ENCODE results near the gene ADSS2. TPM values are rescaled to one million over a fixed set of nuclear protein-coding genes. Genes with fewer than 3 reads are reported as not detected.

ADSS2 gene
- total RNA-seq, 2 experiments from 2014 or later: 53.7 to 54.2 TPM

DNA sequence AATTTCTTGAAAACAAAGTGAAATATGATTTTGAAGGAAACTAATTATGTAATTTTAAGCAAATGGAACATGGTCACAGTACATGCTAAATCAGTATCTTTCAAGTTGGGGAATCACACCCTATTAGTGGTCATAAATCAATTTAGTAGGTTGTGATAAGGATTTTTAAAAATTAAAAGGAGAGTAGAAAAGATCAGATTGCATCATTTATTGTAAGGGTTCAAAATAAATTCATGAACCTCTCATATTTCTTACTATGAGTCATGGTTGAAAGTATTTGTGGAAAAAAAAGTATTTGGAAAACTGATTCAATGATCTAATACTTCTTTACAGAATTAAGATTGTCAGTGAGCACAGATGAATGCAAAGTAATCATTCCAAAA, 14.6 kb downstream of the ADSS2 start:
- peaks cover 28% of the 10 kb centered on the region for H3K36me3 Mint-ChIP-seq (ENCODE audit: low read depth)
- POLR2A ChIA-PET: no interaction called here

GRCh38 chr1:244436336-244437085, 15.2 kb downstream of the ADSS2 start:
- Mint-ChIP-seq H3K27ac (no peak overlapping the region), H3K36me3 (ENCODE audit: low read depth) (peaks cover 33% of the 10 kb centered on the region), H3K4me1 (peaks cover 22% of the 10 kb centered on the region), H3K9me3 (no peaks in the 10 kb centered on the region), H3K4me3 (no peak overlapping the region), H3K27me3 (no peaks in the 10 kb centered on the region)
- CTCF ChIA-PET: no interaction called here
- POLR2A ChIA-PET: interaction anchor here (1.1 kb wide), 1 partner anchor 10 kb away, joined by 4 read pairs; no protein-coding TSS in a partner anchor
- no peak for DNase-seq

More for the DNA sequence above, 14.6 kb downstream of the ADSS2 start:
- CTCF ChIA-PET: no interaction called here
- Mint-ChIP-seq H3K9me3 (no peaks in the 10 kb centered on the region), H3K4me3 (no peak overlapping the region), H3K4me1 (peaks cover 22% of the 10 kb centered on the region), H3K27me3 (no peaks in the 10 kb centered on the region), H3K27ac (no peak overlapping the region)
- DNase-seq: no peak

DNA sequence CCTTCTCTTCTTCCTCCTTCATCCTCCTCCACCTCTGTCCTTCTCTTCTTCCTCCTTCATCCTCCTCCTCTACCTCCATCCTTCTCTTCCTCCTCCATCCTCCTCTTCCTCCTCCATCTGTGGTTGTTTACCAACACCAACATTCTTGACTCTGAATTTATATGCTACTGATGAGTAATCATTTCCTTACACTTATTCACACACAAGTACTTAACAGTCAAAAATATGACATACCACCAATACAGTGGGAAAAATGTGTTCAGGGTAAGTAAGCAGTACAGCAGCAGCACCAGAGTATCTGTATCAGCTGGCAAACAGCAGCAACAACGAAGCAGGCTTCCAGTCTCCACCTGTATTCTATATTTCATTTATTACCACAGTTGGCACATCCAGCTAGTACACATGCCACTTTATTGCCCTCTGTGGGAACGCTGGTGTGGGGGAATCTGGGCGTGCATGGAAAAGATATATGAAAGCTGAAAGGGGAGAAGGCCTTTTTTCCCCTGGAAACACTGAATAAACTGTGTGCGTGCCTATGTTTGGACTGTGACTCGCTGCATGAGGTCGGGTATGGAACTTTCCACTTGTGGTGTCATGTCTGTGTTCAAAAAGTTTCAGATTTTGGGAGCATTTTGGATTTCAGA, 16.0 kb downstream of the ADSS2 start:
- POLR2A ChIA-PET: interaction anchor here (1.1 kb wide), 1 partner anchor 11 kb away, joined by 4 read pairs; no protein-coding TSS in a partner anchor
- H3K27ac Mint-ChIP-seq: peak overlapping the region; percentile 60
- no peak for DNase-seq
- CTCF ChIA-PET: interaction anchor here (0.7 kb wide), 1 partner anchor 158 kb away, joined by 3 read pairs; no protein-coding TSS in a partner anchor
- H3K4me1 Mint-ChIP-seq: peaks cover 22% of the 10 kb centered on the region
- no peaks in the 10 kb centered on the region for H3K9me3 Mint-ChIP-seq
- no peak overlapping the region for H3K4me3 Mint-ChIP-seq
- no peaks in the 10 kb centered on the region for H3K27me3 Mint-ChIP-seq
- peaks cover 35% of the 10 kb centered on the region for H3K36me3 Mint-ChIP-seq (ENCODE audit: low read depth)

DNA sequence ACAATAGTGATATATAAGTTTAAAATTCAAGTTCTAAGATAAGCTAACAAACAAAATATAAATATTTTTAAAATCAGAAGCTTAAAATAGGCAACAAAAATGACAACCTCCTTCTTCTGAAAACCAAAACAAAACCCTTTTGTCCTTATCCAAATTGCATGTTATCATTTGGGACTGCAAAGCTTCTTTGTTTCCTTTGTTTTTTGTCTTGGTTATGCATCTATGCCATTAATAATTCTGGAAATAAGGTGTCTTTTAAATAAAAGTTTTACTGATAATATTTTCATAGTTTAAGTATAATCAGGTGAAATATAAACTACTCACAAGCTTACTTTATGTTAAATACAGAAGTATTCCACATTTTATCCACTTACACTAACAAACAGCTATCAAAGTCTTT, 20.5 kb downstream of the ADSS2 start:
- no peak for DNase-seq
- Mint-ChIP-seq H3K27me3 (no peaks in the 10 kb centered on the region), H3K4me3 (no peak overlapping the region), H3K9me3 (no peaks in the 10 kb centered on the region), H3K36me3 (ENCODE audit: low read depth) (peaks cover 33% of the 10 kb centered on the region), H3K27ac (no peak overlapping the region), H3K4me1 (peaks cover 11% of the 10 kb centered on the region)
- CTCF ChIA-PET: interaction anchor here (1.1 to 1.2 kb wide), 2 partner anchors 19 to 20 kb away, joined by 3 read pairs; partner anchors contain the start of gene ADSS2
- POLR2A ChIA-PET: interaction anchor here (1.3 kb wide), 1 partner anchor 20 kb away, joined by 3 read pairs; no protein-coding TSS in a partner anchor

GRCh38 chr1:244429818-244430217, 21.9 kb downstream of the ADSS2 start:
- Mint-ChIP-seq H3K4me3 (no peak overlapping the region), H3K27me3 (no peaks in the 10 kb centered on the region), H3K9me3 (no peaks in the 10 kb centered on the region), H3K4me1 (peaks cover 3% of the 10 kb centered on the region), H3K36me3 (ENCODE audit: low read depth) (peaks cover 32% of the 10 kb centered on the region), H3K27ac (no peak overlapping the region)
- CTCF ChIA-PET: no interaction called here
- POLR2A ChIA-PET: no interaction called here
- no peak for DNase-seq

- ChIA-PET CTCF (no interaction called here), POLR2A (no interaction called here)
- H3K36me3 Mint-ChIP-seq (ENCODE audit: low read depth): peaks cover 42% of the 10 kb centered on the region
- H3K27ac Mint-ChIP-seq: no peak overlapping the region
- H3K4me1 Mint-ChIP-seq: peaks cover 3% of the 10 kb centered on the region
- no peaks in the 10 kb centered on the region for H3K27me3 Mint-ChIP-seq
- H3K9me3 Mint-ChIP-seq: no peaks in the 10 kb centered on the region
- no peak for DNase-seq
- no peak overlapping the region for H3K4me3 Mint-ChIP-seq
Measured at GRCh38 chr1:244427647-244428046, 24.1 kb downstream of the ADSS2 start.

- H3K4me1 Mint-ChIP-seq: peaks cover 3% of the 10 kb centered on the region
- CTCF ChIA-PET: no interaction called here
- peaks cover 36% of the 10 kb centered on the region for H3K36me3 Mint-ChIP-seq (ENCODE audit: low read depth)
- POLR2A ChIA-PET: interaction anchor here (2.6 kb wide), 1 partner anchor 9 kb away, joined by 8 read pairs; no protein-coding TSS in a partner anchor
- H3K27ac Mint-ChIP-seq: no peak overlapping the region
- DNase-seq: no peak
- no peak overlapping the region for H3K4me3 Mint-ChIP-seq
- no peaks in the 10 kb centered on the region for H3K9me3 Mint-ChIP-seq
- H3K27me3 Mint-ChIP-seq: no peaks in the 10 kb centered on the region
Measured at GRCh38 chr1:244424649-244425334, 26.9 kb downstream of the ADSS2 start.

- Mint-ChIP-seq H3K27me3 (no peaks in the 10 kb centered on the region), H3K4me1 (peaks cover 1% of the 10 kb centered on the region), H3K4me3 (no peak overlapping the region), H3K36me3 (ENCODE audit: low read depth) (peaks cover 50% of the 10 kb centered on the region), H3K9me3 (no peaks in the 10 kb centered on the region), H3K27ac (no peak overlapping the region)
- DNase-seq: no peak
- POLR2A ChIA-PET: no interaction called here
- CTCF ChIA-PET: interaction anchor here (1.2 kb wide), 1 partner anchor 7 kb away, joined by 3 read pairs; no protein-coding TSS in a partner anchor
Measured at GRCh38 chr1:244422174-244422573, 29.5 kb downstream of the ADSS2 start.

DNA sequence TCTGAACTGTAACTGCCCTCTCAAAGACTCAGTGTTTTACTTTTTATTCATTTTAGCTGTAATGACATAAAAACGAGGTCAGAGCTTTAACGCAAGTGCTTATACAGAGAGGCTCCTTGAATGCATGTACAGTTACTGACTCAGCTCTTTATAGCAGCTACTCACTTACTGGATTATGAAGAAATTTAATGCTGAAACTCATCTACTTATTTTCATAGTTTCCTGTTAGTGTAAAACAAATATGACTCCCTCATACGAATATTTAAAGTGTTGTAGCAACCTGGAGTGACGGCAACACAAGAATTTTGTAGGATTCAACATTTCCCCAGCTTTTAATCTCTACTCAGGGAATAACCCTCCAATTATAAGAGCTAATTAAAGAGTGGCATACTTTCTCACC, 32.7 kb downstream of the ADSS2 start:
- no peaks in the 10 kb centered on the region for H3K27me3 Mint-ChIP-seq
- peaks cover 64% of the 10 kb centered on the region for H3K36me3 Mint-ChIP-seq (ENCODE audit: low read depth)
- POLR2A ChIA-PET: no interaction called here

GRCh38 chr1:244414543-244414942, 37.2 kb downstream of the ADSS2 start:
- H3K36me3 Mint-ChIP-seq (ENCODE audit: low read depth): peaks cover 86% of the 10 kb centered on the region
- H3K4me1 Mint-ChIP-seq: peaks cover 29% of the 10 kb centered on the region
- POLR2A ChIA-PET: interaction anchor here (1.0 to 2.4 kb wide), 3 partner anchors 11 to 36 kb away, joined by 3 to 8 read pairs (median 4); partner anchors contain the start of gene ADSS2
- H3K9me3 Mint-ChIP-seq: no peaks in the 10 kb centered on the region
- no peaks in the 10 kb centered on the region for H3K27me3 Mint-ChIP-seq
- no peak overlapping the region for H3K27ac Mint-ChIP-seq
- CTCF ChIA-PET: interaction anchor here (0.9 to 2.3 kb wide), 4 partner anchors 8 to 115 kb away, joined by 3 to 9 read pairs (median 4); no protein-coding TSS in a partner anchor
- DNase-seq: no peak
- no peak overlapping the region for H3K4me3 Mint-ChIP-seq

More for the DNA sequence above, 32.7 kb downstream of the ADSS2 start:
- DNase-seq: no peak
- H3K9me3 Mint-ChIP-seq: no peaks in the 10 kb centered on the region
- no peak overlapping the region for H3K4me3 Mint-ChIP-seq
- CTCF ChIA-PET: interaction anchor here (0.6 kb wide), 1 partner anchor 518 kb away, joined by 4 read pairs; no protein-coding TSS in a partner anchor
- peaks cover 5% of the 10 kb centered on the region for H3K4me1 Mint-ChIP-seq
- no peak overlapping the region for H3K27ac Mint-ChIP-seq

- Mint-ChIP-seq H3K9me3 (no peaks in the 10 kb centered on the region), H3K27me3 (no peaks in the 10 kb centered on the region), H3K4me1 (peaks cover 30% of the 10 kb centered on the region), H3K36me3 (ENCODE audit: low read depth) (peaks cover 89% of the 10 kb centered on the region), H3K4me3 (no peak overlapping the region), H3K27ac (no peak overlapping the region)
- POLR2A ChIA-PET: no interaction called here
- CTCF ChIA-PET: interaction anchor here (1.2 to 2.3 kb wide), 2 partner anchors 36 to 114 kb away, joined by 3 to 9 read pairs; no protein-coding TSS in a partner anchor
- DNase-seq: no peak
Measured at GRCh38 chr1:244413736-244414135, 38.0 kb downstream of the ADSS2 start.

GRCh38 chr1:244412176-244412575, 39.5 kb downstream of the ADSS2 start:
- Mint-ChIP-seq H3K9me3 (no peaks in the 10 kb centered on the region), H3K27me3 (no peaks in the 10 kb centered on the region), H3K4me3 (no peak overlapping the region), H3K36me3 (ENCODE audit: low read depth) (peaks cover 90% of the 10 kb centered on the region), H3K4me1 (peaks cover 32% of the 10 kb centered on the region), H3K27ac (no peak overlapping the region)
- ChIA-PET POLR2A (no interaction called here), CTCF (interaction anchor here (1.2 kb wide), 1 partner anchor 19 kb away, joined by 3 read pairs; no protein-coding TSS in a partner anchor)
- DNase-seq: no peak

DNA sequence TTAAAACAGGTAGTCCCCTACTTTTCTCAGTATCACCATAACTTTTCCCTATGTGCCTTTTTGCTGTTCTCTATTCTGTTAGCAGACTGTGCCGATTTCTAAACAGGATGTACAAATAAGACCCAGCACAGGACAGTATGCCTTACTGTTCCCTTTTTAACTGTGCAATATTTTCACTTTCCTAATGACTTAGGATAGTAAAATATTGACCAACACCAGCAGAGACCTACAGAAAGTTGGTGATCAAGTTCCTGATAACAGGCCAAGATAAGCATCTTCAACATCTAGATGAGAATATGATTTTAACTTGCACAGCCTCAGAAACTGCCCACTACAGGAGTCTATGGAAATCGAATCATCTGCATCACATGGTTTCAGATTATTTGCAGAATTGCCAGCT, 42.0 kb downstream of the ADSS2 start:
- Mint-ChIP-seq H3K27ac (no peak overlapping the region), H3K4me1 (peaks cover 34% of the 10 kb centered on the region), H3K9me3 (no peaks in the 10 kb centered on the region), H3K36me3 (ENCODE audit: low read depth) (peaks cover 88% of the 10 kb centered on the region), H3K27me3 (no peaks in the 10 kb centered on the region), H3K4me3 (no peak overlapping the region)
- DNase-seq: no peak
- ChIA-PET POLR2A (no interaction called here), CTCF (no interaction called here)

Data from activated CD4-positive, alpha-beta memory T cell treated with anti-CD3 and anti-CD28 coated beads, Interleukin-2, amount 10 ng/mL, durations not matched to agents 7 days and 5 days (primary cell).